Adrenal gland (tissue), 12 donors: ENCODE measurements around the gene CEL. TPM values are rescaled to one million over a fixed set of nuclear protein-coding genes. Genes with fewer than 3 reads are reported as not detected.

ENCODE experiments used
- DNase-seq, 7 donors: peaks; one replicate each; pipeline ENCODE4 v3.0.0-alpha.2; 2019 to 2020
- H3K27ac ChIP-seq, 5 donors: fragments of 200-600 bp; sonication (generic) in 4 of 5; 1 replicate in 3 of 5; 2 replicates in 2 of 5; pipeline versions ENCODE4 v1.5.1 to v1.8.0; 2016 to 2020; ENCODE audit warnings: mild to moderate bottlenecking in 1 of 5
- H3K27me3 ChIP-seq: fragments of 200-600 bp; 2 replicates; pipeline ENCODE4 v1.8.0; 2021
- H3K36me3 ChIP-seq, 2 donors: fragments of 200-600 bp; replicated peaks in 1 of 2; 1 replicate in 1 of 2; 2 replicates in 1 of 2; pipeline versions ENCODE4 v1.5.1 to v1.8.0; 2018 to 2022
- H3K4me1 ChIP-seq, 2 donors: fragments of 200-600 bp; replicated peaks in 1 of 2; 1 replicate in 1 of 2; 2 replicates in 1 of 2; pipeline versions ENCODE4 v1.5.1 to v1.8.0; 2018 to 2021
- H3K4me3 ChIP-seq, 4 donors: fragments of 200-600 bp; sonication (generic) in 3 of 4; one replicate each; pipeline ENCODE4 v1.5.1; 2016 to 2018
- H3K9me3 ChIP-seq, 3 donors: fragments of 200-600 bp; sonication (generic) in 1 of 3; replicated peaks in 1 of 3; 1 replicate in 2 of 3; 2 replicates in 1 of 3; pipeline versions ENCODE4 v1.5.1 to v1.8.0; 2016 to 2021
- POLR2A ChIP-seq, 2 donors: fragments of 450-650 bp; IDR thresholded peaks; one replicate each; pipeline ENCODE4 v1.6.1; 2017; ENCODE audit warnings: antibody characterized with exemption in 2 of 2, mild to moderate bottlenecking in 2 of 2, moderate library complexity in 1 of 2
- WGBS, 4 donors: extraction: QIAGEN DNeasy Blood & Tissue Kit in 2 of 4; methylation state at CpG; one replicate each; pipeline versions ENCODE4 v1.1.5 to v1.1.7; 2013 to 2017; 5-methylcytosine and 5-hydroxymethylcytosine counted together
- intact Hi-C, 2 donors: fragments of 100-400 bp; cut with DNase I; formaldehyde crosslinking; loops; one replicate each; pipeline versions ENCODE4 v1.14.1 to v1.15.0; 2022 to 2023
- polyA plus RNA-seq, 3 donors: library from polyadenylated mRNA; stranded (reverse); fragments of 200-250 nt in 2 of 3; fragments of 350-450 nt in 1 of 3; fragmentation: Illumina TruSeq in 1 of 3; extraction: RNeasy Lipid Tissue Mini Kit (QIAGEN cat#74804) in 1 of 3; gene quantifications; one replicate each; pipeline ENCODE4 v1.2.3, GENCODE V29; 2013 to 2014
- total RNA-seq, 9 donors: library from RNA; depleted of rRNA in 4 of 9; stranded (reverse); fragments of >200 nt in 4 of 9; fragments of 120-200 nt in 1 of 9; fragmentation: NEBNext Ultra II Directional in 1 of 9; extraction: Animal tissue kit (Norgen Biotek cat#: 25700) in 1 of 9; gene quantifications; one replicate each; pipeline versions ENCODE4 v1.1.0 to v1.2.4, GENCODE V29; 2013 to 2023
- TF ChIP-seq, protein P1 (sequence below), 6 experiments: fragments of 450-650 bp in 4 of 6; fragments of 200-600 bp in 2 of 6; sonication (generic) in 1 of 6; IDR thresholded peaks; 1 replicate in 5 of 6; 2 replicates in 1 of 6; pipeline versions ENCODE4 v1.5.1 to v1.8.0; 2016 to 2021; ENCODE audit warnings: antibody characterized with exemption in 6 of 6, mild to moderate bottlenecking in 2 of 6, moderate library complexity in 1 of 6
- donor health status: healthy with polysubstance abuse.
- donor health status: Bipolar disorder and iron deficiency.
- donor health status: DM: yes; HTN: yes; CAD: no.
- donor health status: DM: no; HTN: no; CAD: no.
- donor health status: DM: no; HTN: no; CAD: no.
- donor health status: DM: yes; HTN: yes; CAD: no.

The CEL gene
- total and polyA plus RNA-seq, 12 donors = 0.27 to 6.1 (median 2.1) TPM; not detected in 1

DNA sequence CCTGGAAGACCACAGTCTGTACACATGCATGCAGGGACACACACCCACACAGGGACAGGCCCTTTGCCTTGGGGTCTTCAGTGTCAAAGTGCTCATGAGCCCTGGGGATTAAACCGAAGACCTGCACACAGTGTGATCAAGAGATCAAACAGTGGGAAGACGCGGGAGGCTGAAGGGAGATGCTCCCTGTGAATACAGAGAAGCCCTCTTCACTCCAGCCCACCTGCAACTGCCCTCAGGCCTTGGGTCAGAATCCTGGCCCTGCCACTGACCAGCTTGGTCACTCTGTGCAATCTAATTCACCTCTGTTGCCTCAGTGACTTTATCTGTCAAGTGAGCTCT is 56.4 kb downstream of the CEL start:
- Histone ChIP-seq H3K4me1 (peaks cover 89 to 95% of the 10 kb centered on the region in 2 donors), H3K27me3 (no peaks in the 10 kb centered on the region), H3K36me3 (no peaks in the 10 kb centered on the region), H3K4me3 (no peak overlapping the region), H3K9me3 (no peaks in the 10 kb centered on the region), H3K27ac (peak overlapping the region in 4 of 5 donors; percentile 71 to 96 (median 89))
- TF ChIP-seq POLR2A (IDR thresholded peaks at IDR 0.05) = no peak
- TF ChIP-seq, protein P1, sequence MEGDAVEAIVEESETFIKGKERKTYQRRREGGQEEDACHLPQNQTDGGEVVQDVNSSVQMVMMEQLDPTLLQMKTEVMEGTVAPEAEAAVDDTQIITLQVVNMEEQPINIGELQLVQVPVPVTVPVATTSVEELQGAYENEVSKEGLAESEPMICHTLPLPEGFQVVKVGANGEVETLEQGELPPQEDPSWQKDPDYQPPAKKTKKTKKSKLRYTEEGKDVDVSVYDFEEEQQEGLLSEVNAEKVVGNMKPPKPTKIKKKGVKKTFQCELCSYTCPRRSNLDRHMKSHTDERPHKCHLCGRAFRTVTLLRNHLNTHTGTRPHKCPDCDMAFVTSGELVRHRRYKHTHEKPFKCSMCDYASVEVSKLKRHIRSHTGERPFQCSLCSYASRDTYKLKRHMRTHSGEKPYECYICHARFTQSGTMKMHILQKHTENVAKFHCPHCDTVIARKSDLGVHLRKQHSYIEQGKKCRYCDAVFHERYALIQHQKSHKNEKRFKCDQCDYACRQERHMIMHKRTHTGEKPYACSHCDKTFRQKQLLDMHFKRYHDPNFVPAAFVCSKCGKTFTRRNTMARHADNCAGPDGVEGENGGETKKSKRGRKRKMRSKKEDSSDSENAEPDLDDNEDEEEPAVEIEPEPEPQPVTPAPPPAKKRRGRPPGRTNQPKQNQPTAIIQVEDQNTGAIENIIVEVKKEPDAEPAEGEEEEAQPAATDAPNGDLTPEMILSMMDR (IDR thresholded peaks at IDR 0.05) = no peak
- DNase-seq = no peak
- intact Hi-C loops = no loop called here
- whole genome bisulfite sequencing, 4 donors = 60 to 83% (median 74%) methylated on average over 3 of the region's 3 CpGs

DNA sequence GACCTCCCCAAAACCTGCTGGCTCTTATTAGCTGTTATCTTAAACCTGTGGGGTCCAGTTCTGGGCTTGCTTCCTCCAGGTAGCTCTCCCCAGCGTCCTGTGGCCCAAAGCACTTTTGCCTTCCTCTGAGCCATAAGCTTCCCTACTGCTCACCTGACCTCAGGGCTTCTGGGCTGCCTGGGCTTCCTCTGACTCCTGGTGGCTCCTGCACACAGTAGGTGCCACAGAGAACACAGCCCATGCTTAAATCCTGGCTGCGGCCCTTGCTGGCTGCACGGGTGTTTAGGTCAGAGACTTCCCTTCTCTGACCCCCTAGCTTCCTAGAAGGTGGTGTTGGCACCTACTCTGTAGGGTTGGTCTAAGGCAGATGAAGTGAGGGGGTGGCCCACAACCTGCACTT is 56.8 kb downstream of the CEL start:
- H3K9me3 ChIP-seq = no peaks in the 10 kb centered on the region
- TF ChIP-seq, protein P1 (IDR thresholded peaks at IDR 0.05) = no peak
- no peak for TF ChIP-seq POLR2A (IDR thresholded peaks at IDR 0.05)
- intact Hi-C loops = no loop called here
- no peaks in the 10 kb centered on the region for H3K27me3 ChIP-seq
- H3K4me1 ChIP-seq = peaks cover 88 to 95% of the 10 kb centered on the region in 2 donors
- 65 to 89% (median 80%) methylated on average over 1 to 3 of the region's 3 CpGs for WGBS, 4 donors
- H3K4me3 ChIP-seq = no peak overlapping the region
- peak overlapping the region in 4 of 5 donors; percentile 35 to 96 (median 89) for H3K27ac ChIP-seq
- no peaks in the 10 kb centered on the region for H3K36me3 ChIP-seq
- peak in 1 of 7 donors; percentile 7 for DNase-seq

DNA sequence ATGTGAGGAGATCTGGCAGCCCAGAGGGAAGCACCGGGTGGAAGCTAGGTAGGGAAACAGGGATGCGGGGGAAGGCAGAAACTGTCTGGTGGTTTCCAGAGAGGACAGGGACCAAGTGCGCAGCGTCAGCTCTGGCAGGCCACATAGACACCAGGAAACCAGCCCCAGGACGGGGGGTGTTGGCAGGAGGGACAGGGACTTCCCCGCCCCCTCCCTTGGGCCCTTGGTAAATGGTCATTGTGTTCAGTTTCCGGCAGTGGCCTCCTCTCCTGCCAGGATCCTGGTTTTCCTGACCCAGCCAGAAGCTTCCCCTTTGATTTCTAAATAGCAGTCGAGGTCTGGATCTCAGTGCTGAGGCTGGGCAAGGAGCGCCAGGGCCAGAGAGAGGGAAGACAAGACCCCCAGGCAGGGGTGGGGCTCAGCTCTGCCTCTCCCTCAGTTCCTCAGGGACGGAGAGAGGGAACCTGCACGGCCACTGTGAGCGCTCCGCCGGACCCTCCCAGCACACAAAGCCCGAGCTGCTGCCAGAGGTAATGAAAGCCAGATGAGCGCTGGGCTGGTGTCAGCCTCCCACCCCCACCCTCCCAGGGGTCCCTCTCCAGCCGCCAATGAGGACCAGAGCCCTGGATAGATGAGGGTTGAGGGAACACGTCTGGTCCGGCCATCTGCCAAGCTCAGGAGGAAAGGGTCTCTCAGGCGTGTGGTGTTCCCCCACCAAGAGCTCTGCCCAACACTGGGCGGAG is 57.5 kb downstream of the CEL start:
- TF ChIP-seq, protein P1 (IDR thresholded peaks at IDR 0.05) = no peak
- peak; percentile 10 to 18 for TF ChIP-seq POLR2A (IDR thresholded peaks at IDR 0.05)
- Histone ChIP-seq H3K4me1 (peaks cover 81 to 88% of the 10 kb centered on the region in 2 donors), H3K9me3 (no peaks in the 10 kb centered on the region), H3K36me3 (no peaks in the 10 kb centered on the region), H3K27me3 (no peaks in the 10 kb centered on the region), H3K27ac (peak overlapping the region; percentile 4 to 96 (median 85)), H3K4me3 (peak overlapping the region in 1 of 4 donors; percentile 82)
- intact Hi-C loops = no loop called here
- 58 to 69% (median 64%) methylated on average over 8 to 21 of the region's 21 CpGs for WGBS, 4 donors
- peak in 5 of 7 donors; percentile 43 to 86 (median 63) for DNase-seq

DNA sequence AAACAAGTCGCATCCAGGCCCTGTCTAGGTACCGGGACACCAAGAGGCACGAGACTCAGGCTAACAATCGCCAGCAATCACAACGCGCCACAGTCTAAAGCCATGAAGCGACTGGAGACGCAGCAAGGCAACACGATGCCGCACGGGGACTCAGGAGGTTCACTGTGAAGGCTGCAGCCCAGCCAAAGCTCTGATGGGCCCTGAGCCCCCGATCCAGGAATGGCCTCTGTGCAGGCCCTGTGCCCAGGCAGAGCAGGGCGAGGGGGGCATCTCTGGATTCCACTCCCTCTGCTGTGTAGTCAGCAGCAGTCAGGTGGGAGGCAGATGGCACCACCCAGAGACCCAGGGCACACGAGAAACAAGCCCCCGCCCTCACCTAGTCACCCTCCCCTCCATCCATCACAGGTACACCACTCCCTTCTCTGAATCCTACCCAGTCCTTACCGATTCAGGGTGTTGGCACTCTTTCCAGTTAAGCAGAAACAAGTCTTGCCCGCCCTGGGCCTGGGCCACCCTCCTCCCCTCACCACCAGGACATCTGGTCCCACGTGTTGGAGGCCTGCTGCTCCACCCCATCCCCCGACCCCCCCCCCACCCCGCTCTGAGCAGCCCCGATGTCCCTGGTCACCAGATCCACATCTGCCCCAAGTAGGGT is 58.2 kb downstream of the CEL start:
- H3K36me3 ChIP-seq = no peaks in the 10 kb centered on the region
- no peaks in the 10 kb centered on the region for H3K27me3 ChIP-seq
- peaks cover 74 to 81% of the 10 kb centered on the region in 2 donors for H3K4me1 ChIP-seq
- WGBS, 4 donors = 42 to 49% (median 45%) methylated on average over 19 to 21 of the region's 21 CpGs; no CpG with 5 or more reads in 1 of the 4 donors
- peak overlapping the region; percentile 4 to 96 (median 85) for H3K27ac ChIP-seq
- H3K4me3 ChIP-seq = peak overlapping the region in 2 of 4 donors; percentile 65 to 82
- no peak for TF ChIP-seq POLR2A (IDR thresholded peaks at IDR 0.05)
- TF ChIP-seq, protein P1 (IDR thresholded peaks at IDR 0.05) = no peak
- intact Hi-C loops = no loop called here
- DNase-seq = peak in 2 of 7 donors; percentile 45 to 50
- no peaks in the 10 kb centered on the region for H3K9me3 ChIP-seq
